Measurements from ENCODE around the gene TMEM221.
A peak's percentile ranks its signal among the peaks of the same experiment; 100 is the strongest.

Gene TMEM221

GRCh38 chr19:17470068-17470841, 21.8 kb upstream of the TMEM221 start, which contains the start of gene SLC27A1:
Gene SLC27A1 (plus strand): TSS chr19:17470524. CDS start chr19:17470541, 17 bp downstream.
- TF ChIP-seq, protein P1, sequence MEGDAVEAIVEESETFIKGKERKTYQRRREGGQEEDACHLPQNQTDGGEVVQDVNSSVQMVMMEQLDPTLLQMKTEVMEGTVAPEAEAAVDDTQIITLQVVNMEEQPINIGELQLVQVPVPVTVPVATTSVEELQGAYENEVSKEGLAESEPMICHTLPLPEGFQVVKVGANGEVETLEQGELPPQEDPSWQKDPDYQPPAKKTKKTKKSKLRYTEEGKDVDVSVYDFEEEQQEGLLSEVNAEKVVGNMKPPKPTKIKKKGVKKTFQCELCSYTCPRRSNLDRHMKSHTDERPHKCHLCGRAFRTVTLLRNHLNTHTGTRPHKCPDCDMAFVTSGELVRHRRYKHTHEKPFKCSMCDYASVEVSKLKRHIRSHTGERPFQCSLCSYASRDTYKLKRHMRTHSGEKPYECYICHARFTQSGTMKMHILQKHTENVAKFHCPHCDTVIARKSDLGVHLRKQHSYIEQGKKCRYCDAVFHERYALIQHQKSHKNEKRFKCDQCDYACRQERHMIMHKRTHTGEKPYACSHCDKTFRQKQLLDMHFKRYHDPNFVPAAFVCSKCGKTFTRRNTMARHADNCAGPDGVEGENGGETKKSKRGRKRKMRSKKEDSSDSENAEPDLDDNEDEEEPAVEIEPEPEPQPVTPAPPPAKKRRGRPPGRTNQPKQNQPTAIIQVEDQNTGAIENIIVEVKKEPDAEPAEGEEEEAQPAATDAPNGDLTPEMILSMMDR (conservative IDR thresholded peaks at IDR 0.05; ENCODE audit: low read length), result no peak
- peak within 1 kb of the TSS; percentile 85 for H3K4me3 ChIP-seq (ENCODE audit: low read length)
- DNase-seq (ENCODE audit: low read depth), result peak; percentile 99

GRCh38 chr19:17469481-17470067, 21.1 kb upstream of the TMEM221 start:
- TF ChIP-seq, protein P1 (conservative IDR thresholded peaks at IDR 0.05; ENCODE audit: low read length), result no peak
- DNase-seq (ENCODE audit: low read depth), result peak; percentile 96
- peak overlapping the region; percentile 76 for H3K4me3 ChIP-seq (ENCODE audit: low read length)

- H3K4me3 ChIP-seq (ENCODE audit: low read length), result peak overlapping the region; percentile 61
- TF ChIP-seq, protein P1 (conservative IDR thresholded peaks at IDR 0.05; ENCODE audit: low read length), result no peak
- DNase-seq (ENCODE audit: low read depth), result no peak
Observed at GRCh38 chr19:17469092-17469480, 20.6 kb upstream of the TMEM221 start.

- TF ChIP-seq, protein P1 (conservative IDR thresholded peaks at IDR 0.05; ENCODE audit: low read length), result no peak
- peak overlapping the region; percentile 61 for H3K4me3 ChIP-seq (ENCODE audit: low read length)
- DNase-seq (ENCODE audit: low read depth), result peak; percentile 55
Observed at GRCh38 chr19:17468302-17469091, 20.0 kb upstream of the TMEM221 start.

DNA sequence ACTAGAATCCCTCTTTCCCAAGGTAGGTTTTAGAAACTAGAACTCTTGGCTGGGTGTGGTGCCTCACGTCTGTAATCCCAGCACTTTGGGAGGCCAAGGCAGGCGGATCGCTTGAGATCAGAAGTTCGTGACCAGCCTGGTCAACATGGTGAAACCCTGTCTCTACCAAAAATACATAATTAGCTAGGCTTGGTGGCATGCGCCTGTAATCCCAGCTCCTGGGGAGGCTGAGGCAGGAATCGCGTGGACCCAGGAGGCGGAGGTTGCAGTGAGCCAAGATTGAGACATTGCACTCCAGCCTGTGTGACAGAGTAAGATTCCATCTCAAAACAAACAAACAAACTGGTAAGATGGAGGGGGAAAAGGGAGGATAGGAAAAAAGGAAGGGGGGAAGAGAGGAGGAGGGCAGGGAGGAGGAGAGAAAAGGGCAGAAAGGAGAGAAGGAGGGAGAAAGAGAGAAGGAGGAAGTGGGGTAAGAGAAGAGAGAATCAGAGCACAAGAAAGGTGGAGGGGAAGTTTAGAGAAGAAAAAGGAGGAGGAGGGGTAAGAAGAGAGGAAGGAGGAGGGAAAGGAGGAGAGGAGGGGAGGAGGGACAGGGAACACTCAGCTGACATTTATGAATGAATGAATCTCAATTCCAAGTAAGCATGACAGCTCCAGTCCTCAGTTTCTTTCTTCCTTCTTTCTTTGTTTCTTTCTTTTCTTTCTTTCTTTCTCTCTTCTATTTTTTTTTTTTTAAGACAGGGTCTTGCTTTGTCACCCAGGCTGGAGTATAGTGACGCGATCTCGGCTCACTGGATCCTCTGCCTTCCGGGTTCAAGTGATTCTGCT, 19.2 kb upstream of the TMEM221 start:
- no peak for DNase-seq (ENCODE audit: low read depth)
- H3K4me3 ChIP-seq (ENCODE audit: low read length), result no peak overlapping the region
- TF ChIP-seq, protein P1 (conservative IDR thresholded peaks at IDR 0.05; ENCODE audit: low read length), result no peak

DNA sequence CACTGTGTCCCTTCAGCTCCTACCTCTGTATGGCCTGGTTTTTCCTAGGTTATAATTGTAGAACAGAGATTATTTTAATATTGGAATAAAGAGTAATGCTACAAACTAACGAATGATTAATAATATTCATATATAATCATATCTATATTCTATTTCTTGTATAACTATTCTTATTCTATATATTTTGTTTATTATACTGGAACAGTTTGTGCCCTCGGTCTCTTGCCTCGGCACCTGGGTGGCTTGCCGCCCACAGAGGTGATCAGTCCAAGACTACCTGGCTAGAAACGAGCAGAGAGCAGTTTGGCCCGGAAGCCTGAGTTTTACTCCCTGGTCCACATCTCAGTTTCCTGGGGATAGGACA, 18.0 kb upstream of the TMEM221 start:
- TF ChIP-seq, protein P1 (conservative IDR thresholded peaks at IDR 0.05; ENCODE audit: low read length), result no peak
- no peak overlapping the region for H3K4me3 ChIP-seq (ENCODE audit: low read length)
- no peak for DNase-seq (ENCODE audit: low read depth)

Measured in AG10803 (cell line).